A549 (cell line): Measurements from ENCODE around the gene CCDC88B.

Experiments used
- CTCF ChIP-seq: fragments of >200 bp; sonication (Bioruptor Twin); formaldehyde crosslinking; IDR thresholded peaks from 3 replicates; pipeline ENCODE4 v1.5.1; 2016
- SMC3 ChIP-seq: fragments of >200 bp; sonication (Bioruptor Twin); formaldehyde crosslinking; IDR thresholded peaks from 3 replicates; pipeline ENCODE4 v1.6.1; 2018; ENCODE audit warnings: inconsistent platforms

GRCh38 chr11:64331569-64332371, 8.2 kb upstream of the CCDC88B start:
- TF ChIP-seq CTCF (peak; percentile 65), SMC3 (peak; percentile 61)
